Activated gamma-delta T cell treated with anti-CD3 and anti-CD28 coated beads, Interleukin-2, amount 50 U/mL, for 16 hours (primary cell): ENCODE measurements around the gene NOTCH1.

Experiments used
- DNase-seq: peaks from one replicate; pipeline ENCODE4 v3.0.0-alpha.2; 2020; ENCODE audit warnings: low read depth

Gene NOTCH1

GRCh38 chr9:136516191-136516654, 29.6 kb downstream of the NOTCH1 start:
- no peak for DNase-seq

DNA sequence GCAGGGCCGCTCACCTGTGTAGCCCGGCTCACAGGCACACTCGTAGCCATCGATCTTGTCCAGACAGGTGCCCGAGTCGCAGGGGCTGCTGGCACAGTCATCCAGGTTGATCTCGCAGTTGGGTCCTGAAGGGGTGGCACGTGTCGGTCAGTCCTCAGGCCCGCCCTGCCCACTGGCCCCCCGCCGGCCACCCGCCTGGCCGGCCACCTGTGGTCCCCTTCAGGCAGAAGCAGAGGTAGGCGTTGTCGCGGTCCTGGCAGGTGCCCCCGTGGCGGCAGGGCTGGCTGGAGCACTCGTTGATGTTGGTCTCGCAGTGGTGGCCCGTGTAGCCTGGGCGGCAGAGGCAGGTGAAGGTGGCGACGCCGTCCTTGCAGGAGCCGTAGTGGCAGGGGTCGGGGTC, 30.6 kb downstream of the NOTCH1 start:
- DNase-seq, result no peak

DNA sequence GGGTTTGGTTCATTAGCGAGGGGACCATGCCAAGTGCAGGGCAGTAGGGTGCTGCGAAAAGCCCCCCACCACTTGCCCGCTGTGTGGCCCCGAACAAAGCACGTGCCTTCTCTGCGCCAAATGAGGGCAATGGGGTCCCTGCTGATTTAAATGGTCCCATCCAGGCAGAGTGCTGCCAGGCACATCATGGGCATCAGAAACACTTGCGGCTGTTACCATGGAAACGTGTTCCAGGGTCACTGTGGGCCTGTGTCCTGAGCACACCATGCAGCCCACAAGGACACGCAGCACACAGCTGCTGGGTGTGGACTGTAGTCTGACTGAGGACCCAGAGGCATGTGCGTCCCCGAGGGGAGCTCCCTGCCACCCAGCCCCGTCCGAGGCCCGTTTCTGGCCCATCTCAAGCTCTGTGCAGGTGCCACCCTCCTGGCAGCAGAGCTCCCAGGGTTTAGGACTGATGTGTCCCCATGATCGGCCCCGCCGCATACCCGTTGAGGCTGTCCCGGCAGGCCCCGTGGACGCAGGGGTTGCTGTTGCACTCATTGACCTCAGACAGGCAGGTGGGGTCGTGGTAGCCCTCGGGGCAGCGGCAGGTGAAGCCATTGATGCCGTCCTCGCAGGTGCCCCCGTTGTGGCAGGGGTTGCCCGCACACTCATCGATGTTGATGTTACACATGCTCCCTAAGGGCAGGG, 31.7 kb downstream of the NOTCH1 start:
- no peak for DNase-seq

DNA sequence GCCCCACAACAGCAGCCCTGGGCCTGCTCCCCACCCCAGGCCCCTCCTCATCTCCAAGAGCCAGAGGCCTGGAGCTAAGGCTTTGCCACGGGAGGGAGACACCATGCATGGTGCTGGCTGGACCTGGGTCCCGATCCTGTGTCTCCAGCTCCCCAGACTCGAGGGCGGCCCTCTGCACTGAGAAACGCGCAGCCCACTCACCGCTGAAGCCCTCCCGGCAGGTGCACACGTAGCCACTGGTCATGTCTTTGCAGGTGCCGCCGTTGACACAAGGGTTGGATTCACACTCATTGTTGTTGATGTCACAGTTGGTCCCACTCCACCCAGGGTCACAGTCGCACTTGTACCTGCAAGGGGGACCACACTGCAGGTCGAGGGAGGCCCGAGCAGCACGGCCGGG, 32.7 kb downstream of the NOTCH1 start:
- DNase-seq, result no peak

DNA sequence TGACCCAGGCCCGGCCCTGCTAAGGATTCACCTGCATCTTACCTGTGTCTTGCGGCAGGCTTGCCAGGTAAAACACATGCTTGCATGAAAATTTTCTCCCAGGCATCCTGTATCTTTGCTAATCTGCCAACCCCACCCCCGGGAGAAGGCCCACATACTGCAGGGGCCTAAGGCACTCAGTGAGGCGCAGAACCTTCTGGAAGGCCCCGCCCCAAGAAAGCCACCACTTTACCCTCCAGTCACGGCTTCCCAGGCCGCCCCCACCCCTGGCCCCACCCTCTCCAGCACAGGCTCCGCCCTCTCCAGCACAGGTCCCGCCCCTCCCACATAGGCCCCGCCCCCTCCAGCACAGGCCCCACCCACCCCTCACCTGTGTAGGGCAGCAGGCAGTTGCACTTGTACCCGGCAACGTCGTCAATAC, 33.2 kb downstream of the NOTCH1 start:
- no peak for DNase-seq

GRCh38 chr9:136511670-136512592, 33.9 kb downstream of the NOTCH1 start:
- DNase-seq, result no peak

DNA sequence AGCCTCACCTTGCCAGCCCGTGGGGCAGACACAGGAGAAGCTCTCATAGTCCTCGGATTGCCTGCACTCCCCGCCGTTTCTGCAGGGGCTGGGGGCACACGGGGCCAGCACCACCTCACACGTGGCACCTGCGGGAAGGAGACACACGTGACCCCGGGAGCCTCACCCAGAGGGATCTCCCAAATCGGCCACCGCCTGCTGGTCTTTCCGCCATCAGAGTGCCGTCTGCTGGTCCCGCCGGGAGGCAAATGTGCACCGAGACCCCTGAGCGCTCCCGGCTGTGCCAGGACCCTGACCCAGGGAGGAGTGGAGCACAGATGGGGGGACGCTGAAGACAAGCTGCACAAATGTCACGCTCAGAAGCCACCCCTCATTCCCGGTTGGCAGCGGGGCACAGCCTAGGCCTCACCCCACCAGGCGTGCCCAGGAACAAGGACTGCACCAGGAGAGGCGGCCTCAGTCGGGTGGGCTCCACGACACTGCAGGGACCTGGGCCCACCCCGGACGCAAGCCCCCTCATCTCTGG, 34.6 kb downstream of the NOTCH1 start:
- DNase-seq, result no peak

- DNase-seq, result no peak
Observed at GRCh38 chr9:136510561-136510960, 35.3 kb downstream of the NOTCH1 start.

GRCh38 chr9:136509549-136509948, 36.3 kb downstream of the NOTCH1 start:
- no peak for DNase-seq

- DNase-seq, result no peak
Observed at GRCh38 chr9:136508729-136509500, 36.9 kb downstream of the NOTCH1 start.

GRCh38 chr9:136507992-136508375, 37.9 kb downstream of the NOTCH1 start:
- no peak for DNase-seq

- no peak for DNase-seq
Observed at GRCh38 chr9:136507221-136507991, 38.4 kb downstream of the NOTCH1 start.

- DNase-seq, result no peak
Observed at GRCh38 chr9:136506425-136506824, 39.4 kb downstream of the NOTCH1 start.

- DNase-seq, result no peak
Observed at GRCh38 chr9:136505406-136506403, 40.1 kb downstream of the NOTCH1 start.

DNA sequence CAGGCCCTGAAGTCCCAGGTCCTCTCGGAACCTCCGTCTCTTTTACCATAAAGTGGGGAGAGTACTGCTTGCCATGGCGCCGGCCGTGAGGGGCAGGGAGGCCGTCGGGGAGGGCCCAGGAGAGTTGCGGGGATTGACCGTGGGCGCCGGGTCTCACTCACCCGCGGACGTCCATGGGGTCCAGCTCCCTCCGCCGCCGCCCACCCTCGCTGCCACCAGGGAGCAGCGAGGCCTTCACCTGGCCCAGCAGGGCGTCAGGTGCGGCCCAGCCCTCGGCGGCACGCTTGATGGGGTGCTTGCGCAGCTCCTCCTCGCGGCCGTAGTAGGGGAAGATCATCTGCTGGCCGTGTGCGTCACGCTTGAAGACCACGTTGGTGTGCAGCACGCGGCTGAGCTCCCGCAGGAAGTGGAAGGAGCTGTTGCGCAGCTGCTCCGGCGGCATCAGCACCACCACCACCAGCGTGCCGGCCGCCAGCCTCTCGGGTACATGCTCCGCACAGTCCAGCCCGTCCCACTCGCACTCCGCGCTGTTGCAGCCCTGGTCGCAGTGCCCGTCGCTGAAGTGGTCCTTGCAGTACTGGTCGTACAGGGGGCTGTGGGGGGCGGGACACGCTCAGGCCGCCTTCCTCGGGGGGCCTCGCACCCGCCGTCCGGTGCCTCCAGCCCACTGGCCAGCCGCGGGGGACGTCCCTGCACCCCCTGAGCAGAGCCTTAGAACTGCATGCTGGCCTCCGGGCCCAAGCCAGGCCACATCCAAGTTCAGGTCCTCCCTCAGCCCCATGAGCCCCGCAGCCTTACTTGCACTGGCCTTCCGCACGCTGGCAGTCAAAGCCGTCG, 41.1 kb downstream of the NOTCH1 start:
- no peak for DNase-seq

- DNase-seq, result no peak
Observed at GRCh38 chr9:136502940-136503550, 42.8 kb downstream of the NOTCH1 start.

GRCh38 chr9:136502196-136502595, 43.7 kb downstream of the NOTCH1 start:
- no peak for DNase-seq

- no peak for DNase-seq
Observed at GRCh38 chr9:136501686-136502085, 44.2 kb downstream of the NOTCH1 start.
